ENCODE measurements around the gene CENPVL1.
"Not testable (repeated sequence)": the region's sequence is repeated elsewhere in the genome, so short reads cannot be mapped to it uniquely, and the experiment has no call there.

CENPVL1 gene

GRCh38 chrX:51710277-51711164, at the start of gene CENPVL1:
CENPVL1 (plus strand) TSS chrX:51710512; CDS start chrX:51710512, 0 bp downstream.
- not testable (repeated sequence) for ATAC-seq

GRCh38 chrX:51665981-51666380, 44.3 kb upstream of the CENPVL1 start:
- no peak for ATAC-seq
- TF ChIP-seq BACH2 (CRISPR knock-in tag; IDR thresholded peaks at IDR 0.05; ENCODE audit: borderline replicate concordance) = no peak
- no peak for TF ChIP-seq PATZ1 (CRISPR knock-in tag; IDR thresholded peaks at IDR 0.05; ENCODE audit: borderline replicate concordance)
- no peak for TF ChIP-seq ZNF565 (CRISPR knock-in tag; conservative IDR thresholded peaks at IDR 0.05; ENCODE audit: low read depth)
- TF ChIP-seq ZNF8 (CRISPR knock-in tag; IDR thresholded peaks at IDR 0.05) = no peak
- TF ChIP-seq PPARA (CRISPR knock-in tag; IDR thresholded peaks at IDR 0.05; ENCODE audit: borderline replicate concordance) = no peak
- TF ChIP-seq CSDC2 (CRISPR knock-in tag; IDR thresholded peaks at IDR 0.05) = no peak
- no peak for TF ChIP-seq ZC3H10 (CRISPR knock-in tag; IDR thresholded peaks at IDR 0.05)
- TF ChIP-seq TSHZ2 (CRISPR knock-in tag; IDR thresholded peaks at IDR 0.05) = no peak
- no peak for TF ChIP-seq POU6F1 (CRISPR knock-in tag; IDR thresholded peaks at IDR 0.05; ENCODE audit: borderline replicate concordance, low read depth)
- no peak for TF ChIP-seq ZFP30 (CRISPR knock-in tag; IDR thresholded peaks at IDR 0.05)
- TF ChIP-seq ZFP3 (CRISPR knock-in tag; IDR thresholded peaks at IDR 0.05) = no peak
- no peak for TF ChIP-seq GLIS3 (CRISPR knock-in tag; IDR thresholded peaks at IDR 0.05)
- no peak for TF ChIP-seq TCF4 (CRISPR knock-in tag; IDR thresholded peaks at IDR 0.05; ENCODE audit: borderline replicate concordance)
- no peak for TF ChIP-seq SNAI2 (CRISPR knock-in tag; IDR thresholded peaks at IDR 0.05)
- no peak for TF ChIP-seq CSRNP3 (CRISPR knock-in tag; IDR thresholded peaks at IDR 0.05)

- ATAC-seq = not testable (repeated sequence)
Observed at GRCh38 chrX:51679689-51680433, 30.5 kb upstream of the CENPVL1 start.

GRCh38 chrX:51681808-51682719, 28.2 kb upstream of the CENPVL1 start:
- ATAC-seq = not testable (repeated sequence)

- ATAC-seq = not testable (repeated sequence)
Observed at GRCh38 chrX:51682720-51683062, 27.6 kb upstream of the CENPVL1 start, which contains the start of gene CENPVL2. CENPVL2 (minus strand) TSS chrX:51682831; CDS start chrX:51682831, 0 bp downstream.

Data from SK-N-SH treated with all-trans-retinoic acid at 6 μM for 48 hours (cell line).